ENCODE measurements around the gene C5AR2. TPM values are rescaled to one million over a fixed set of nuclear protein-coding genes. Genes with fewer than 3 reads are reported as not detected.
A peak's percentile ranks its signal among the peaks of the same experiment; 100 is the strongest.
"Not testable (repeated sequence)": the region's sequence is repeated elsewhere in the genome, so short reads cannot be mapped to it uniquely, and the experiment has no call there.

The C5AR2 gene
- total RNA-seq, 1 experiment from 2014 or later = not detected

DNA sequence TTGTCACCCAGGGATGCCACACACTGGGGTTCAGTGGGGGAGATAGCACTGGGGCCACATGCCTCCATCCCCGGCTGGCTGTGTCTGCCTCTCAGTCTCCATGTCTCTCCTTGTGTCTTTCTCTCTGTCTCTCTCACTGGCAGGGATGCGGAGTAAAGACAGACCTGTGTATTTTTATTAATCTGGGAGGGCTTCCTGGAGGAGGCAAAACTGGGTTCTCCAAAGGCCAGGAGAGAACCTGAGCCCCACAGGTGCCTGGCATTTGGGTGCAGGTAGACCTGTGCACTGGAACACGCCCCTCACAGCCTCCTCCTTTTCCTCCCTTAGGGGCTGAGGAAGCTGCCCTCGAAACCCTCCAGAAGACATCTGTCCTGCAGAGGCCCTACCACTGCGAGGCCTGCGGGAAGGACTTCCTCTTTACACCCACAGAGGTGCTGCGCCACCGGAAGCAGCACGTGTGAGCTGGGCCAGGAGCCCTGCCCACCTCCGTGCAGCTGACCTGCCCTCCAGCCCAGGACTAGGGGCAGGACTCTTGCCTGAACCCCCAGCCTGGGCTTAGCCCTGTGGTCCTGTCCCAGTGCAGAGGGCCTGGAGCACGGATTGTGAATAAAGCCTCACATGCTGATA is 49.8 kb downstream of the C5AR2 start:
- H3K4me1 Mint-ChIP-seq = peaks cover 9 to 12% of the 10 kb centered on the region in 2 experiments
- no peaks in the 10 kb centered on the region for H3K23me2 ChIP-seq (ENCODE audit: insufficient read length, low read depth, low read length, poor library complexity, severe bottlenecking)
- no peaks in the 10 kb centered on the region for H3K9me3 Mint-ChIP-seq
- WGBS (ENCODE audit: extremely low coverage, insufficient read length, low lambda C conversion rate) = no CpG with 5 or more reads among the region's 11 CpGs
- H3K9me3 ChIP-seq (ENCODE audit: control insufficient read depth, low read depth, low read length) = no peaks in the 10 kb centered on the region
- DNase-seq = no peak
- H2AK5ac ChIP-seq (ENCODE audit: insufficient read length, low read length) = no peak overlapping the region
- H3K36me3 Mint-ChIP-seq (ENCODE audit: insufficient read depth in 1 of 3, low read depth in 3 of 3) = peaks cover 20 to 58% (median 42%) of the 10 kb centered on the region in 3 experiments; a peak in 6 of 7 replicates
- H4K20me1 ChIP-seq (ENCODE audit: control insufficient read depth, insufficient read depth, insufficient read length) = no peaks in the 10 kb centered on the region
- no peak overlapping the region for H3K4me2 ChIP-seq (ENCODE audit: insufficient read depth, insufficient read length, low read length)
- no peak overlapping the region for H4K8ac ChIP-seq (replicated peaks; ENCODE audit: insufficient read length, low read depth, low read length)
- TF ChIP-seq, protein P1, sequence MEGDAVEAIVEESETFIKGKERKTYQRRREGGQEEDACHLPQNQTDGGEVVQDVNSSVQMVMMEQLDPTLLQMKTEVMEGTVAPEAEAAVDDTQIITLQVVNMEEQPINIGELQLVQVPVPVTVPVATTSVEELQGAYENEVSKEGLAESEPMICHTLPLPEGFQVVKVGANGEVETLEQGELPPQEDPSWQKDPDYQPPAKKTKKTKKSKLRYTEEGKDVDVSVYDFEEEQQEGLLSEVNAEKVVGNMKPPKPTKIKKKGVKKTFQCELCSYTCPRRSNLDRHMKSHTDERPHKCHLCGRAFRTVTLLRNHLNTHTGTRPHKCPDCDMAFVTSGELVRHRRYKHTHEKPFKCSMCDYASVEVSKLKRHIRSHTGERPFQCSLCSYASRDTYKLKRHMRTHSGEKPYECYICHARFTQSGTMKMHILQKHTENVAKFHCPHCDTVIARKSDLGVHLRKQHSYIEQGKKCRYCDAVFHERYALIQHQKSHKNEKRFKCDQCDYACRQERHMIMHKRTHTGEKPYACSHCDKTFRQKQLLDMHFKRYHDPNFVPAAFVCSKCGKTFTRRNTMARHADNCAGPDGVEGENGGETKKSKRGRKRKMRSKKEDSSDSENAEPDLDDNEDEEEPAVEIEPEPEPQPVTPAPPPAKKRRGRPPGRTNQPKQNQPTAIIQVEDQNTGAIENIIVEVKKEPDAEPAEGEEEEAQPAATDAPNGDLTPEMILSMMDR (conservative IDR thresholded peaks at IDR 0.05) = no peak
- H2BK20ac ChIP-seq (ENCODE audit: low read depth, low read length, poor library complexity, severe bottlenecking) = no peak overlapping the region
- H3T11ph ChIP-seq (ENCODE audit: low read length) = no peak overlapping the region
- no peak overlapping the region for H3K4me3 Mint-ChIP-seq
- no peak overlapping the region for H3K18ac ChIP-seq (ENCODE audit: insufficient read length, low read depth, low read length)
- no peak overlapping the region for H2AFZ ChIP-seq (ENCODE audit: low read length)
- H3K14ac ChIP-seq (ENCODE audit: insufficient read depth, low read length) = no peak overlapping the region
- no peaks in the 10 kb centered on the region for H3K4me1 ChIP-seq (ENCODE audit: insufficient read depth, low read length)
- H3K9ac ChIP-seq (ENCODE audit: extremely low read depth, insufficient read length, low read length) = no peak overlapping the region
- no peak overlapping the region for H3K56ac ChIP-seq (ENCODE audit: insufficient read length, low read depth, low read length)
- H3K23ac ChIP-seq (ENCODE audit: insufficient read length, low read depth, low read length) = no peak overlapping the region
- no peak overlapping the region for H4K91ac ChIP-seq (ENCODE audit: insufficient read length, low read depth, low read length)
- H3K27me3 ChIP-seq (ENCODE audit: insufficient read depth, low read length) = no peaks in the 10 kb centered on the region
- no peaks in the 10 kb centered on the region for H3K79me1 ChIP-seq (ENCODE audit: insufficient read depth, low read depth, low read length, poor library complexity, severe bottlenecking)
- no peak overlapping the region for H3K4ac ChIP-seq (ENCODE audit: low read depth, low read length)
- H3K27ac Mint-ChIP-seq = peak overlapping the region in 1 of 3 experiments; percentile 91; a peak in 3 of 7 replicates
- no peak overlapping the region for H2BK5ac ChIP-seq (ENCODE audit: insufficient read length, low read length)
- no peak overlapping the region for H2BK12ac ChIP-seq (ENCODE audit: insufficient read length, low read depth, low read length)
- H3K27me3 Mint-ChIP-seq (ENCODE audit: low read depth) = no peaks in the 10 kb centered on the region
- H3K27ac ChIP-seq (ENCODE audit: insufficient read length, low read depth, low read length) = no peak overlapping the region
- H4K5ac ChIP-seq (ENCODE audit: insufficient read length, low read depth, low read length) = no peak overlapping the region
- no peak overlapping the region for H2BK15ac ChIP-seq (ENCODE audit: low read depth, low read length)
- H2BK120ac ChIP-seq (ENCODE audit: low read depth, low read length, poor library complexity, severe bottlenecking) = no peak overlapping the region
- no peaks in the 10 kb centered on the region for H3K79me2 ChIP-seq (ENCODE audit: insufficient read depth, low read length)

DNA sequence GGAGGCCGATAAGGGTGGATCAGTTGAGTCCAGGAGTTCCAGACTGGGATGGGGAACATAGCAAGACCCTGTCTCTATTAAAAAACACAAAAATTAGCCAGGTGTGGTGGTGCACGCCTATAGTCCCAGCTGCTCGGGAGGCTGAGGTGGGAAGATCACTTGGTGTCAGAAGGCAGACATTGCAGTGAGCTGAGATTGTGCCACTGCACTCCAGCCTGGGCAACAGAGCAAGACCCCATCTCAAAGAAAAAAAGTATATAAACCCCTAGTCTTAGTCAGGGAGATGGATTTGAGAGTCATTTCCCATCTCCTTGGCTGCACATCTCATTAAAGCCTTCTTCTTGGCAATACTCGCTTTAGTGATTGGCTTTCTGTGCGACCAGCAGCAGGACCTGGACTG is 51.9 kb downstream of the C5AR2 start:
- not testable (repeated sequence) for H3K27ac Mint-ChIP-seq

More for the DNA sequence above, 51.9 kb downstream of the C5AR2 start:
- not testable (repeated sequence) for H3K79me2 ChIP-seq (ENCODE audit: insufficient read depth, low read length); DNase-seq; H2BK12ac ChIP-seq (ENCODE audit: insufficient read length, low read depth, low read length); H3K9me3 ChIP-seq (ENCODE audit: control insufficient read depth, low read depth, low read length); H2BK120ac ChIP-seq (ENCODE audit: low read depth, low read length, poor library complexity, severe bottlenecking); H3K9me3 Mint-ChIP-seq; H3K4ac ChIP-seq (ENCODE audit: low read depth, low read length); H3K27me3 ChIP-seq (ENCODE audit: insufficient read depth, low read length); H2BK5ac ChIP-seq (ENCODE audit: insufficient read length, low read length); H3K56ac ChIP-seq (ENCODE audit: insufficient read length, low read depth, low read length); H4K91ac ChIP-seq (ENCODE audit: insufficient read length, low read depth, low read length); H4K8ac ChIP-seq (replicated peaks; ENCODE audit: insufficient read length, low read depth, low read length); H2AK5ac ChIP-seq (ENCODE audit: insufficient read length, low read length); H3T11ph ChIP-seq (ENCODE audit: low read length); H2BK20ac ChIP-seq (ENCODE audit: low read depth, low read length, poor library complexity, severe bottlenecking); H3K79me1 ChIP-seq (ENCODE audit: insufficient read depth, low read depth, low read length, poor library complexity, severe bottlenecking); H4K20me1 ChIP-seq (ENCODE audit: control insufficient read depth, insufficient read depth, insufficient read length); H3K23ac ChIP-seq (ENCODE audit: insufficient read length, low read depth, low read length); H3K4me1 ChIP-seq (ENCODE audit: insufficient read depth, low read length); H3K23me2 ChIP-seq (ENCODE audit: insufficient read length, low read depth, low read length, poor library complexity, severe bottlenecking); H2BK15ac ChIP-seq (ENCODE audit: low read depth, low read length); H3K18ac ChIP-seq (ENCODE audit: insufficient read length, low read depth, low read length); H3K14ac ChIP-seq (ENCODE audit: insufficient read depth, low read length); H3K9ac ChIP-seq (ENCODE audit: extremely low read depth, insufficient read length, low read length); H4K5ac ChIP-seq (ENCODE audit: insufficient read length, low read depth, low read length); H3K27me3 Mint-ChIP-seq (ENCODE audit: low read depth); H3K4me3 Mint-ChIP-seq; H3K4me2 ChIP-seq (ENCODE audit: insufficient read depth, insufficient read length, low read length); H2AFZ ChIP-seq (ENCODE audit: low read length); H3K27ac ChIP-seq (ENCODE audit: insufficient read length, low read depth, low read length)
- Mint-ChIP-seq H3K4me1 (peaks cover 9 to 12% of the 10 kb centered on the region in 2 experiments), H3K36me3 (ENCODE audit: insufficient read depth in 1 of 3, low read depth in 3 of 3) (peaks cover 17 to 39% (median 28%) of the 10 kb centered on the region in 3 experiments; a peak in 6 of 7 replicates)
- no CpG with 5 or more reads among the region's 5 CpGs for WGBS (ENCODE audit: extremely low coverage, insufficient read length, low lambda C conversion rate)

Measured in H9 (cell line).